ENCODE measurements around the gene KRTAP12-4.

Gene KRTAP12-4

GRCh38 chr21:44606495-44606894, 48.0 kb downstream of the KRTAP12-4 start:
- no peak for DNase-seq
